OCI-LY3 (cell line): ENCODE results near the gene RSPH6A.

Experiments used
- H2AFZ ChIP-seq: fragments of 200-600, 300-600 bp; shearing (Covaris generic); 2 replicates; pipeline ENCODE4 v1.6.0; 2014; ENCODE audit warnings: antibody characterized with exemption, low read depth, low read length
- H3K27ac ChIP-seq: fragments of 200-600, 300-600 bp; sonication (generic); 2 replicates; pipeline ENCODE4 v1.5.1; 2014; ENCODE audit warnings: mild to moderate bottlenecking, low read length, moderate library complexity, mixed read lengths
- H3K27me3 ChIP-seq: fragments of 200-600, 300-600 bp; sonication (generic); 2 replicates; pipeline ENCODE4 v1.6.1; 2014; ENCODE audit warnings: low read depth, low read length, mixed read lengths
- H3K36me3 ChIP-seq: fragments of 200-600, 300-600 bp; sonication (generic); replicated peaks from 2 replicates; pipeline ENCODE3; 2014; ENCODE audit warnings: low read depth, low read length, mixed read lengths
- H3K4me1 ChIP-seq: fragments of 300-600, 200-600 bp; sonication (generic); 2 replicates; pipeline ENCODE4 v1.6.1; 2014; ENCODE audit warnings: low read length, mixed read lengths
- H3K4me2 ChIP-seq: fragments of 200-600, 300-600 bp; sonication (generic); 2 replicates; pipeline ENCODE4 v1.6.1; 2014; ENCODE audit warnings: low read length, mixed read lengths
- H3K4me3 ChIP-seq: fragments of 300-600, 200-600 bp; sonication (generic); 2 replicates; pipeline ENCODE4 v1.5.1; 2014; ENCODE audit warnings: antibody characterized with exemption, mild to moderate bottlenecking, low read length, moderate library complexity
- H3K79me2 ChIP-seq: fragments of 300-600, 200-600 bp; shearing (Covaris generic); 2 replicates; pipeline ENCODE4 v1.6.1; 2014; ENCODE audit warnings: mild to moderate bottlenecking, low read length, mixed read lengths
- H3K9ac ChIP-seq: fragments of 300-600, 200-600 bp; shearing (Covaris generic); 2 replicates; pipeline ENCODE4 v1.6.0; 2014; ENCODE audit warnings: mild to moderate bottlenecking, low read length, moderate library complexity
- H3K9me3 ChIP-seq: fragments of 200-600, 300-600 bp; shearing (Covaris generic); 2 replicates; pipeline ENCODE4 v1.6.1; 2014; ENCODE audit warnings: low read length, mixed read lengths; ENCODE audit not compliant: insufficient read depth
- H4K20me1 ChIP-seq: fragments of 200-600, 300-600 bp; sonication (generic); 2 replicates; pipeline ENCODE4 v1.6.1; 2016; ENCODE audit warnings: low read length, mixed read lengths; ENCODE audit not compliant: insufficient read depth
- CTCF ChIP-seq: fragments of 200-600, 300-600 bp; sonication (generic); IDR thresholded peaks from 2 replicates; pipeline ENCODE4 v1.5.1; 2014; ENCODE audit warnings: antibody characterized with exemption, low read length, low read depth
- EZH2phosphoT487 ChIP-seq: fragments of 200-600 bp; shearing (Covaris generic); IDR thresholded peaks from 2 replicates; pipeline ENCODE4 v1.6.1; 2018; ENCODE audit warnings: antibody characterized with exemption, mixed run types, low read depth

Gene RSPH6A

GRCh38 chr19:45778010-45778661, 37.0 kb downstream of the RSPH6A start:
- Histone ChIP-seq H3K4me2 (peak overlapping the region; percentile 77), H3K9ac (no peak overlapping the region), H4K20me1 (no peaks in the 10 kb centered on the region), H3K27me3 (no peaks in the 10 kb centered on the region), H2AFZ (no peak overlapping the region), H3K4me3 (peak overlapping the region; percentile 77), H3K27ac (no peak overlapping the region), H3K9me3 (no peaks in the 10 kb centered on the region), H3K4me1 (peaks cover 31% of the 10 kb centered on the region), H3K79me2 (no peaks in the 10 kb centered on the region), H3K36me3 (peaks cover 4% of the 10 kb centered on the region)
- TF ChIP-seq CTCF (no peak), EZH2phosphoT487 (no peak)

- H3K9me3 ChIP-seq: no peaks in the 10 kb centered on the region
- no peaks in the 10 kb centered on the region for H3K27me3 ChIP-seq
- H3K36me3 ChIP-seq: peaks cover 4% of the 10 kb centered on the region
- peaks cover 31% of the 10 kb centered on the region for H3K4me1 ChIP-seq
- no peaks in the 10 kb centered on the region for H4K20me1 ChIP-seq
- no peak for TF ChIP-seq CTCF
- H3K4me3 ChIP-seq: no peak overlapping the region
- no peak overlapping the region for H3K27ac ChIP-seq
- H3K4me2 ChIP-seq: no peak overlapping the region
- H3K9ac ChIP-seq: no peak overlapping the region
- H2AFZ ChIP-seq: no peak overlapping the region
- no peaks in the 10 kb centered on the region for H3K79me2 ChIP-seq
These were observed 37.6 kb downstream of the RSPH6A start for GRCh38 chr19:45777395-45777961.

- no peaks in the 10 kb centered on the region for H3K27me3 ChIP-seq
- no peak overlapping the region for H3K27ac ChIP-seq
- H3K4me2 ChIP-seq: no peak overlapping the region
- H2AFZ ChIP-seq: no peak overlapping the region
- peaks cover 4% of the 10 kb centered on the region for H3K36me3 ChIP-seq
- H3K9me3 ChIP-seq: no peaks in the 10 kb centered on the region
- TF ChIP-seq CTCF: no peak
- TF ChIP-seq EZH2phosphoT487: no peak
- no peak overlapping the region for H3K4me3 ChIP-seq
- H4K20me1 ChIP-seq: no peaks in the 10 kb centered on the region
- H3K79me2 ChIP-seq: no peaks in the 10 kb centered on the region
- no peak overlapping the region for H3K9ac ChIP-seq
- peaks cover 10% of the 10 kb centered on the region for H3K4me1 ChIP-seq
These were observed 40.3 kb downstream of the RSPH6A start for GRCh38 chr19:45774765-45775164.

GRCh38 chr19:45773384-45773783, 41.7 kb downstream of the RSPH6A start:
- H3K27me3 ChIP-seq: no peaks in the 10 kb centered on the region
- H3K4me2 ChIP-seq: no peak overlapping the region
- no peak overlapping the region for H3K27ac ChIP-seq
- TF ChIP-seq EZH2phosphoT487 (no peak), CTCF (no peak)
- peaks cover 2% of the 10 kb centered on the region for H3K4me1 ChIP-seq
- H3K9ac ChIP-seq: no peak overlapping the region
- H3K4me3 ChIP-seq: no peak overlapping the region
- peaks cover 4% of the 10 kb centered on the region for H3K36me3 ChIP-seq
- no peaks in the 10 kb centered on the region for H4K20me1 ChIP-seq
- no peaks in the 10 kb centered on the region for H3K9me3 ChIP-seq
- no peaks in the 10 kb centered on the region for H3K79me2 ChIP-seq
- no peak overlapping the region for H2AFZ ChIP-seq
